ENCODE measurements around the gene SPATS2L.

DNA sequence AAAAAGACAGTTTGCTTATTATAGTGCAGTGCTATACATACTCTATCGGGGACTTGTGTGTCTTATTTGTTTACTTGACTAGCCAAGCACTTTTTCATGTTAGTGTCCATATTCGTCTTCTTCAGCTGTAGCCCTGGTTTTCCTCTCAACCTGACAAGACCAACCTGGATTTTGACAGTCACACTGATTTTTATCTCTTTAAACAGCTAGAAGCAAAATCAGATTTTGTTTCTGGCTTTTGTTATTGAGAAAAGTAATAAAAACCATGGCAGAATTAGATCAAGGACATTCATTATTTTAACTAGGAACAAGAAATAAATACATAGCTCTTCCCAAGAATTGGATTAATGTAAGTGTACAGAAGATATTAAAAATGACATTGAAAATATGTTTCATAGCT lies 56.8 kb downstream of the SPATS2L start:
- no peak for TF ChIP-seq POLR2A (IDR thresholded peaks at IDR 0.05; ENCODE audit: low read length)
- TF ChIP-seq, protein P1, sequence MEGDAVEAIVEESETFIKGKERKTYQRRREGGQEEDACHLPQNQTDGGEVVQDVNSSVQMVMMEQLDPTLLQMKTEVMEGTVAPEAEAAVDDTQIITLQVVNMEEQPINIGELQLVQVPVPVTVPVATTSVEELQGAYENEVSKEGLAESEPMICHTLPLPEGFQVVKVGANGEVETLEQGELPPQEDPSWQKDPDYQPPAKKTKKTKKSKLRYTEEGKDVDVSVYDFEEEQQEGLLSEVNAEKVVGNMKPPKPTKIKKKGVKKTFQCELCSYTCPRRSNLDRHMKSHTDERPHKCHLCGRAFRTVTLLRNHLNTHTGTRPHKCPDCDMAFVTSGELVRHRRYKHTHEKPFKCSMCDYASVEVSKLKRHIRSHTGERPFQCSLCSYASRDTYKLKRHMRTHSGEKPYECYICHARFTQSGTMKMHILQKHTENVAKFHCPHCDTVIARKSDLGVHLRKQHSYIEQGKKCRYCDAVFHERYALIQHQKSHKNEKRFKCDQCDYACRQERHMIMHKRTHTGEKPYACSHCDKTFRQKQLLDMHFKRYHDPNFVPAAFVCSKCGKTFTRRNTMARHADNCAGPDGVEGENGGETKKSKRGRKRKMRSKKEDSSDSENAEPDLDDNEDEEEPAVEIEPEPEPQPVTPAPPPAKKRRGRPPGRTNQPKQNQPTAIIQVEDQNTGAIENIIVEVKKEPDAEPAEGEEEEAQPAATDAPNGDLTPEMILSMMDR (IDR thresholded peaks at IDR 0.05) = no peak
- no peak for TF ChIP-seq RNF2 (IDR thresholded peaks at IDR 0.05; ENCODE audit: borderline replicate concordance, low read depth)
- TF ChIP-seq CEBPB (IDR thresholded peaks at IDR 0.05) = no peak
- no peak for TF ChIP-seq RCOR1 (IDR thresholded peaks at IDR 0.05; ENCODE audit: low read depth, low read length)
- TF ChIP-seq, protein P2, sequence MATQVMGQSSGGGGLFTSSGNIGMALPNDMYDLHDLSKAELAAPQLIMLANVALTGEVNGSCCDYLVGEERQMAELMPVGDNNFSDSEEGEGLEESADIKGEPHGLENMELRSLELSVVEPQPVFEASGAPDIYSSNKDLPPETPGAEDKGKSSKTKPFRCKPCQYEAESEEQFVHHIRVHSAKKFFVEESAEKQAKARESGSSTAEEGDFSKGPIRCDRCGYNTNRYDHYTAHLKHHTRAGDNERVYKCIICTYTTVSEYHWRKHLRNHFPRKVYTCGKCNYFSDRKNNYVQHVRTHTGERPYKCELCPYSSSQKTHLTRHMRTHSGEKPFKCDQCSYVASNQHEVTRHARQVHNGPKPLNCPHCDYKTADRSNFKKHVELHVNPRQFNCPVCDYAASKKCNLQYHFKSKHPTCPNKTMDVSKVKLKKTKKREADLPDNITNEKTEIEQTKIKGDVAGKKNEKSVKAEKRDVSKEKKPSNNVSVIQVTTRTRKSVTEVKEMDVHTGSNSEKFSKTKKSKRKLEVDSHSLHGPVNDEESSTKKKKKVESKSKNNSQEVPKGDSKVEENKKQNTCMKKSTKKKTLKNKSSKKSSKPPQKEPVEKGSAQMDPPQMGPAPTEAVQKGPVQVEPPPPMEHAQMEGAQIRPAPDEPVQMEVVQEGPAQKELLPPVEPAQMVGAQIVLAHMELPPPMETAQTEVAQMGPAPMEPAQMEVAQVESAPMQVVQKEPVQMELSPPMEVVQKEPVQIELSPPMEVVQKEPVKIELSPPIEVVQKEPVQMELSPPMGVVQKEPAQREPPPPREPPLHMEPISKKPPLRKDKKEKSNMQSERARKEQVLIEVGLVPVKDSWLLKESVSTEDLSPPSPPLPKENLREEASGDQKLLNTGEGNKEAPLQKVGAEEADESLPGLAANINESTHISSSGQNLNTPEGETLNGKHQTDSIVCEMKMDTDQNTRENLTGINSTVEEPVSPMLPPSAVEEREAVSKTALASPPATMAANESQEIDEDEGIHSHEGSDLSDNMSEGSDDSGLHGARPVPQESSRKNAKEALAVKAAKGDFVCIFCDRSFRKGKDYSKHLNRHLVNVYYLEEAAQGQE (IDR thresholded peaks at IDR 0.05) = no peak
- TF ChIP-seq RAD21 (conservative IDR thresholded peaks at IDR 0.05 in 1 of 2, IDR thresholded peaks at IDR 0.05 in 1 of 2) = no peak
- TF ChIP-seq SMC3 (IDR thresholded peaks at IDR 0.05) = no peak

All from A549 (cell line).